Measurements from ENCODE around the gene SMPDL3A. TPM values are rescaled to one million over a fixed set of nuclear protein-coding genes. Genes with fewer than 3 reads are reported as not detected.

SMPDL3A gene
- total and polyA plus RNA-seq, 2 of the 8 experiments (the other 6 are each of a cell fraction or from before 2014, with no cell fraction given): 3.5 to 3.9 TPM

DNA sequence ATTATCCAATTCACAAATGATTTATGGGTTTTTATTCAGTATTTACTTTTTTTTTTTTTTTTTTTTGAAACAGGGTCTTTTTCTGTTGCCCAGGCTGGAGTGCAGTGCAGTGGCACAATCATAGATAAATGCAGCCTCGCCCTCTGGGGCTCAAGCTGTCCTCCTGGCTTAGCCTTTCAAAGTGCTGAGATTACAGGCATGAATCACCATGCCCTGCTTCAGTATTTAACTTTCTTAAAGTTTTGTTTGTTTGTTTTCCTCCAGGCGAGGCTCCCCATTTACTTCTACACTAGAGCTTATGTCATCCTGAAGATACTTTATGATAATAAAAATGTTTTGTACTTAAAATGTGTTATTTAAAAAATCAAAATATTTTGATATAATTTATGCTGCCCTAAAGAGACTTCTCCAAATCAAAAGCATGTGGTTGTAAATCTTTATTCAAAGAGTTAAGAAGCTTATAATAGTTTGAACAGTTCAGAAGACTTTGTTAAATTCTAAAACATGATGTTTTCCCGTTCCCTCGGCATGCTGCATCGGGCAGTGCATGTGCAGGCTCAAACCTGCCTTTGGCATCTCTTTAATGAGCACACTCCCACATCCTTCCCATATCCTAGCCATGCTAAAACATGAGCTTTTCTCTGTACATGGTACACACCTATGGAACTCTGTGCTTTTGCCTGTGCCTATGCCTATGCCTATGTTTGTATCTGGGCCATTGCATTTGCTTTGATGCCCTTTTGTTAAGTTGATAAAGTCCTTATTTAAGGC lies 11.0 kb downstream of the SMPDL3A start (continued):
- TF ChIP-seq, protein P1, sequence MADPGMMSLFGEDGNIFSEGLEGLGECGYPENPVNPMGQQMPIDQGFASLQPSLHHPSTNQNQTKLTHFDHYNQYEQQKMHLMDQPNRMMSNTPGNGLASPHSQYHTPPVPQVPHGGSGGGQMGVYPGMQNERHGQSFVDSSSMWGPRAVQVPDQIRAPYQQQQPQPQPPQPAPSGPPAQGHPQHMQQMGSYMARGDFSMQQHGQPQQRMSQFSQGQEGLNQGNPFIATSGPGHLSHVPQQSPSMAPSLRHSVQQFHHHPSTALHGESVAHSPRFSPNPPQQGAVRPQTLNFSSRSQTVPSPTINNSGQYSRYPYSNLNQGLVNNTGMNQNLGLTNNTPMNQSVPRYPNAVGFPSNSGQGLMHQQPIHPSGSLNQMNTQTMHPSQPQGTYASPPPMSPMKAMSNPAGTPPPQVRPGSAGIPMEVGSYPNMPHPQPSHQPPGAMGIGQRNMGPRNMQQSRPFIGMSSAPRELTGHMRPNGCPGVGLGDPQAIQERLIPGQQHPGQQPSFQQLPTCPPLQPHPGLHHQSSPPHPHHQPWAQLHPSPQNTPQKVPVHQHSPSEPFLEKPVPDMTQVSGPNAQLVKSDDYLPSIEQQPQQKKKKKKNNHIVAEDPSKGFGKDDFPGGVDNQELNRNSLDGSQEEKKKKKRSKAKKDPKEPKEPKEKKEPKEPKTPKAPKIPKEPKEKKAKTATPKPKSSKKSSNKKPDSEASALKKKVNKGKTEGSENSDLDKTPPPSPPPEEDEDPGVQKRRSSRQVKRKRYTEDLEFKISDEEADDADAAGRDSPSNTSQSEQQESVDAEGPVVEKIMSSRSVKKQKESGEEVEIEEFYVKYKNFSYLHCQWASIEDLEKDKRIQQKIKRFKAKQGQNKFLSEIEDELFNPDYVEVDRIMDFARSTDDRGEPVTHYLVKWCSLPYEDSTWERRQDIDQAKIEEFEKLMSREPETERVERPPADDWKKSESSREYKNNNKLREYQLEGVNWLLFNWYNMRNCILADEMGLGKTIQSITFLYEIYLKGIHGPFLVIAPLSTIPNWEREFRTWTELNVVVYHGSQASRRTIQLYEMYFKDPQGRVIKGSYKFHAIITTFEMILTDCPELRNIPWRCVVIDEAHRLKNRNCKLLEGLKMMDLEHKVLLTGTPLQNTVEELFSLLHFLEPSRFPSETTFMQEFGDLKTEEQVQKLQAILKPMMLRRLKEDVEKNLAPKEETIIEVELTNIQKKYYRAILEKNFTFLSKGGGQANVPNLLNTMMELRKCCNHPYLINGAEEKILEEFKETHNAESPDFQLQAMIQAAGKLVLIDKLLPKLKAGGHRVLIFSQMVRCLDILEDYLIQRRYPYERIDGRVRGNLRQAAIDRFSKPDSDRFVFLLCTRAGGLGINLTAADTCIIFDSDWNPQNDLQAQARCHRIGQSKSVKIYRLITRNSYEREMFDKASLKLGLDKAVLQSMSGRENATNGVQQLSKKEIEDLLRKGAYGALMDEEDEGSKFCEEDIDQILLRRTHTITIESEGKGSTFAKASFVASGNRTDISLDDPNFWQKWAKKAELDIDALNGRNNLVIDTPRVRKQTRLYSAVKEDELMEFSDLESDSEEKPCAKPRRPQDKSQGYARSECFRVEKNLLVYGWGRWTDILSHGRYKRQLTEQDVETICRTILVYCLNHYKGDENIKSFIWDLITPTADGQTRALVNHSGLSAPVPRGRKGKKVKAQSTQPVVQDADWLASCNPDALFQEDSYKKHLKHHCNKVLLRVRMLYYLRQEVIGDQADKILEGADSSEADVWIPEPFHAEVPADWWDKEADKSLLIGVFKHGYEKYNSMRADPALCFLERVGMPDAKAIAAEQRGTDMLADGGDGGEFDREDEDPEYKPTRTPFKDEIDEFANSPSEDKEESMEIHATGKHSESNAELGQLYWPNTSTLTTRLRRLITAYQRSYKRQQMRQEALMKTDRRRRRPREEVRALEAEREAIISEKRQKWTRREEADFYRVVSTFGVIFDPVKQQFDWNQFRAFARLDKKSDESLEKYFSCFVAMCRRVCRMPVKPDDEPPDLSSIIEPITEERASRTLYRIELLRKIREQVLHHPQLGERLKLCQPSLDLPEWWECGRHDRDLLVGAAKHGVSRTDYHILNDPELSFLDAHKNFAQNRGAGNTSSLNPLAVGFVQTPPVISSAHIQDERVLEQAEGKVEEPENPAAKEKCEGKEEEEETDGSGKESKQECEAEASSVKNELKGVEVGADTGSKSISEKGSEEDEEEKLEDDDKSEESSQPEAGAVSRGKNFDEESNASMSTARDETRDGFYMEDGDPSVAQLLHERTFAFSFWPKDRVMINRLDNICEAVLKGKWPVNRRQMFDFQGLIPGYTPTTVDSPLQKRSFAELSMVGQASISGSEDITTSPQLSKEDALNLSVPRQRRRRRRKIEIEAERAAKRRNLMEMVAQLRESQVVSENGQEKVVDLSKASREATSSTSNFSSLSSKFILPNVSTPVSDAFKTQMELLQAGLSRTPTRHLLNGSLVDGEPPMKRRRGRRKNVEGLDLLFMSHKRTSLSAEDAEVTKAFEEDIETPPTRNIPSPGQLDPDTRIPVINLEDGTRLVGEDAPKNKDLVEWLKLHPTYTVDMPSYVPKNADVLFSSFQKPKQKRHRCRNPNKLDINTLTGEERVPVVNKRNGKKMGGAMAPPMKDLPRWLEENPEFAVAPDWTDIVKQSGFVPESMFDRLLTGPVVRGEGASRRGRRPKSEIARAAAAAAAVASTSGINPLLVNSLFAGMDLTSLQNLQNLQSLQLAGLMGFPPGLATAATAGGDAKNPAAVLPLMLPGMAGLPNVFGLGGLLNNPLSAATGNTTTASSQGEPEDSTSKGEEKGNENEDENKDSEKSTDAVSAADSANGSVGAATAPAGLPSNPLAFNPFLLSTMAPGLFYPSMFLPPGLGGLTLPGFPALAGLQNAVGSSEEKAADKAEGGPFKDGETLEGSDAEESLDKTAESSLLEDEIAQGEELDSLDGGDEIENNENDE (IDR thresholded peaks at IDR 0.05; ENCODE audit: insufficient replicate concordance, low read length): no peak
- no peak for TF ChIP-seq BACH1 (IDR thresholded peaks at IDR 0.05; ENCODE audit: low read length)
- no peak for TF ChIP-seq SIRT6 (IDR thresholded peaks at IDR 0.05; ENCODE audit: low read length)
- no peak for TF ChIP-seq TAF7 (optimal IDR thresholded peaks at IDR 0.05; ENCODE audit: borderline replicate concordance, low read depth, low read length)
- TF ChIP-seq BRCA1 (IDR thresholded peaks at IDR 0.05; ENCODE audit: low read depth, low read length): no peak
- TF ChIP-seq CEBPB (IDR thresholded peaks at IDR 0.05; ENCODE audit: low read depth, low read length): no peak
- TF ChIP-seq POLR2A (IDR thresholded peaks at IDR 0.05; ENCODE audit: control extremely low read depth in 1 of 2, low read depth in 2 of 2, low read length in 2 of 2): no peak
- no peak for TF ChIP-seq ASH2L (IDR thresholded peaks at IDR 0.05; ENCODE audit: low read length)
- no peak for TF ChIP-seq KDM4A (IDR thresholded peaks at IDR 0.05; ENCODE audit: low read depth, low read length, severe bottlenecking)
- no peak for TF ChIP-seq GABPA (IDR thresholded peaks at IDR 0.05; ENCODE audit: borderline replicate concordance, insufficient read depth, low read length)
- no peak for TF ChIP-seq TBP (IDR thresholded peaks at IDR 0.05; ENCODE audit: low read depth, low read length)
- TF ChIP-seq POLR2AphosphoS5 (IDR thresholded peaks at IDR 0.05; ENCODE audit: low read depth, low read length): no peak

Measured in H1 (cell line).